Endothelial cell of umbilical vein (primary cell): ENCODE data around the gene CCBE1. TPM values are rescaled to one million over a fixed set of nuclear protein-coding genes. Genes with fewer than 3 reads are reported as not detected.

Experiments used
- BruUV-seq: library from RNA; stranded (reverse); fragments of 400-500 nt; replicated peaks from 2 replicates; lab custom pipeline; 2021; lab: Mats Ljungman, UMichigan
- CTCF ChIA-PET: fragments of 300-600, 350-600 bp; sonication (Branson Sonifier 250); formaldehyde crosslinking; loops from one replicate; lab custom pipeline; 2021; ENCODE audit warnings: antibody characterized with exemption, inconsistent platforms; lab: Charles Lee
- POLR2A ChIA-PET: fragments of 300-600, 350-600 bp; sonication (Branson Sonifier 250); formaldehyde crosslinking; loops from one replicate; lab custom pipeline; 2021; ENCODE audit warnings: antibody characterized with exemption, inconsistent platforms; lab: Charles Lee
- DNase-seq: peaks from one replicate; pipeline ENCODE4 v3.0.0-alpha.2; 2011; ENCODE audit warnings: low read depth, low spot score
- FAIRE-seq: peaks from 2 replicates; lab custom pipeline; 2011; peaks lifted over from hg19 to GRCh38; lab: Jason Lieb, UNC
- H2AFZ ChIP-seq: 2 replicates; pipeline ENCODE4 v1.6.0; 2012; ENCODE audit warnings: low read depth, low read length, control low read depth, inconsistent platforms
- H3K27ac ChIP-seq: 2 replicates; pipeline ENCODE4 v1.5.1; 2011; ENCODE audit warnings: low read depth, mild to moderate bottlenecking, control low read depth, low read length, moderate library complexity; ENCODE audit not compliant: insufficient read depth
- H3K27me3 ChIP-seq, 2 experiments: 2 replicates each; pipeline versions ENCODE4 v1.6.0 to v1.6.1; 2011; ENCODE audit warnings: low read length in 2 of 2, mixed read lengths in 1 of 2; ENCODE audit not compliant: control insufficient read depth in 2 of 2, insufficient read depth in 2 of 2
- H3K36me3 ChIP-seq, 2 experiments: 2 replicates in 1 of 2; 3 replicates in 1 of 2; pipeline ENCODE4 v1.5.1; 2011; ENCODE audit warnings: low read length in 2 of 2, mild to moderate bottlenecking in 1 of 2, moderate library complexity in 1 of 2; ENCODE audit not compliant: control insufficient read depth in 2 of 2, insufficient read depth in 2 of 2; ENCODE audit errors: extremely low read depth in 1 of 2
- H3K4me1 ChIP-seq: 3 replicates; pipeline ENCODE4 v1.5.1; 2011; ENCODE audit warnings: mild to moderate bottlenecking, low read length; ENCODE audit not compliant: control insufficient read depth, insufficient read depth; ENCODE audit errors: extremely low read depth
- H3K4me2 ChIP-seq: 2 replicates; pipeline ENCODE4 v1.6.1; 2011; ENCODE audit warnings: low read length, control low read depth, mixed read lengths; ENCODE audit not compliant: insufficient read depth
- H3K4me3 ChIP-seq, 3 experiments: fragments of 200-600 bp in 1 of 3; sonication (generic), shearing (Covaris generic) in 1 of 3; replicated peaks in 1 of 3; 2 replicates each; pipeline ENCODE4 v1.5.1; 2011 to 2016; ENCODE audit warnings: control low read depth in 3 of 3, low read length in 3 of 3, mild to moderate bottlenecking in 2 of 3, inconsistent platforms in 1 of 3, low read depth in 1 of 3, moderate library complexity in 1 of 3; ENCODE audit not compliant: insufficient read depth in 1 of 3
- H3K79me2 ChIP-seq: 2 replicates; pipeline ENCODE4 v1.6.0; 2012; ENCODE audit warnings: low read length, inconsistent platforms; ENCODE audit not compliant: control insufficient read depth, insufficient read depth
- H3K9ac ChIP-seq: replicated peaks from 2 replicates; pipeline ENCODE3; 2011; ENCODE audit warnings: low read length, control low read depth; ENCODE audit not compliant: insufficient read depth; ENCODE audit errors: extremely low read depth
- H3K9me1 ChIP-seq: replicated peaks from 3 replicates; pipeline ENCODE4 v1.6.0; 2011; ENCODE audit warnings: mild to moderate bottlenecking, low read length; ENCODE audit not compliant: control insufficient read depth, insufficient read depth; ENCODE audit errors: extremely low read depth
- H3K9me3 ChIP-seq: replicated peaks from 2 replicates; pipeline ENCODE4 v1.5.1; 2012; ENCODE audit warnings: low read length, inconsistent platforms; ENCODE audit not compliant: control insufficient read depth, insufficient read depth
- H4K20me1 ChIP-seq: replicated peaks from 2 replicates; pipeline ENCODE3; 2011; ENCODE audit warnings: mild to moderate bottlenecking, low read length; ENCODE audit not compliant: control insufficient read depth, insufficient read depth; ENCODE audit errors: extremely low read depth
- CTCF ChIP-seq, 2 donors: IDR thresholded peaks; 1 replicate in 1 of 2; 2 replicates in 1 of 2; pipeline ENCODE4 v1.5.1; 2011; ENCODE audit warnings: low read length in 2 of 2, mild to moderate bottlenecking in 2 of 2, moderate library complexity in 2 of 2, control low read depth in 1 of 2, inconsistent platforms in 1 of 2, low read depth in 1 of 2; ENCODE audit not compliant: insufficient read depth in 1 of 2; ENCODE audit errors: extremely low read depth in 1 of 2
- EZH2 ChIP-seq: IDR thresholded peaks from 2 replicates; pipeline ENCODE4 v1.6.1; 2012; ENCODE audit warnings: borderline replicate concordance, low read depth, mild to moderate bottlenecking, moderate library complexity, low read length, inconsistent platforms; ENCODE audit not compliant: severe bottlenecking
- FOS ChIP-seq: IDR thresholded peaks from 2 replicates; pipeline ENCODE4 v1.6.1; 2011; ENCODE audit warnings: mild to moderate bottlenecking, low read length, moderate library complexity, borderline replicate concordance; ENCODE audit not compliant: insufficient read depth
- GATA2 ChIP-seq: IDR thresholded peaks from 2 replicates; pipeline ENCODE4 v1.7.0; 2011; ENCODE audit warnings: low read depth, mild to moderate bottlenecking, moderate library complexity, mixed read lengths, low read length; ENCODE audit not compliant: insufficient read length, insufficient read depth
- JUN ChIP-seq: IDR thresholded peaks from 2 replicates; pipeline ENCODE4 v1.6.1; 2011; ENCODE audit warnings: borderline replicate concordance, low read depth; ENCODE audit not compliant: insufficient read length, insufficient read depth
- MAX ChIP-seq: IDR thresholded peaks from 2 replicates; pipeline ENCODE4 v1.6.1; 2011; ENCODE audit not compliant: insufficient read depth, insufficient read length
- MYC ChIP-seq: IDR thresholded peaks from one replicate; pipeline ENCODE4 v1.6.1; 2011; ENCODE audit warnings: mild to moderate bottlenecking, low read depth, low read length
- POLR2A ChIP-seq: IDR thresholded peaks from 2 replicates; pipeline ENCODE4 v1.6.1; 2012; ENCODE audit warnings: low read depth, mild to moderate bottlenecking, control low read depth, low read length
- POLR2AphosphoS5 ChIP-seq: IDR thresholded peaks from 2 replicates; pipeline ENCODE4 v1.6.1; 2012; ENCODE audit warnings: low read depth, mild to moderate bottlenecking, control low read depth, low read length, moderate library complexity; ENCODE audit not compliant: insufficient read depth
- dilution Hi-C: fragments of 300-500 bp; cut with MboI; formaldehyde crosslinking; loops from one replicate; pipeline ENCODE4 v1.15.0; 2019; ENCODE audit warnings: low sequenced_read_pairs; ENCODE audit not compliant: extremely low pct_ligation_motif_present
- intact Hi-C: fragments of 100-400 bp; cut with micrococcal nuclease; formaldehyde crosslinking; loops from one replicate; pipeline ENCODE4 v1.10.0; 2022
- polyA plus RNA-seq, 4 experiments: library from polyadenylated mRNA; depleted of rRNA in 3 of 4; stranded (reverse) in 3 of 4; unstranded in 1 of 4; fragments of >200 nt; gene quantifications; 2 replicates each; pipeline versions ENCODE4 v1.2.1 to v1.2.3, GENCODE V29; 2011 to 2012; ENCODE audit warnings: missing spikeins in 1 of 4
- total RNA-seq: library from RNA; stranded (reverse); gene quantifications from 2 replicates; pipeline ENCODE4 v1.2.3, GENCODE V29; 2021

Gene CCBE1
- total and polyA plus RNA-seq, 2 donors (not counting 3 experiments of a cell fraction or from before 2014, with no cell fraction given): 0.04 TPM; not detected in 1

- DNase-seq (no peak), FAIRE-seq (no peak)
- Histone ChIP-seq H3K4me3 (no peak overlapping the region), H3K9ac (no peak overlapping the region), H3K9me1 (no peaks in the 10 kb centered on the region), H3K9me3 (no peaks in the 10 kb centered on the region), H3K27me3 (no peaks in the 10 kb centered on the region), H3K27ac (no peak overlapping the region), H3K79me2 (no peaks in the 10 kb centered on the region), H3K4me2 (no peak overlapping the region), H3K4me1 (no peaks in the 10 kb centered on the region), H4K20me1 (no peaks in the 10 kb centered on the region), H2AFZ (no peak overlapping the region), H3K36me3 (no peaks in the 10 kb centered on the region)
- BruUV-seq: no TSS peak
- CTCF ChIA-PET: interaction anchor here (1.1 to 3.2 kb wide), 11 partner anchors 9 to 253 kb away, joined by 3 to 13 read pairs (median 6); partner anchors contain the start of gene CCBE1
- POLR2A ChIA-PET: interaction anchor here (0.5 kb wide), 1 partner anchor 329 kb away, joined by 3 read pairs; no protein-coding TSS in a partner anchor
- dilution Hi-C loops (no loop called here), intact Hi-C loops (no loop called here)
- TF ChIP-seq POLR2A (no peak), EZH2 (no peak)
Measured at GRCh38 chr18:59570101-59570775, 127.0 kb downstream of the CCBE1 start.

GRCh38 chr18:59569390-59569791, 127.8 kb downstream of the CCBE1 start:
- no TSS peak for BruUV-seq
- ChIA-PET POLR2A (interaction anchor here (0.5 kb wide), 1 partner anchor 330 kb away, joined by 3 read pairs; no protein-coding TSS in a partner anchor), CTCF (interaction anchor here (0.6 to 3.2 kb wide), 12 partner anchors 8 to 289 kb away, joined by 3 to 13 read pairs (median 5); partner anchors contain the start of gene CCBE1)
- no peaks in the 10 kb centered on the region for H3K4me1 ChIP-seq
- no peak overlapping the region for H3K4me2 ChIP-seq
- no peak overlapping the region for H3K27ac ChIP-seq
- H3K9me3 ChIP-seq: no peaks in the 10 kb centered on the region
- intact Hi-C loops (no loop called here), dilution Hi-C loops (no loop called here)
- no peaks in the 10 kb centered on the region for H3K79me2 ChIP-seq
- peak; percentile 9 for DNase-seq
- H3K36me3 ChIP-seq: no peaks in the 10 kb centered on the region
- no peaks in the 10 kb centered on the region for H4K20me1 ChIP-seq
- no peak overlapping the region for H3K9ac ChIP-seq
- H3K27me3 ChIP-seq: no peaks in the 10 kb centered on the region
- TF ChIP-seq POLR2AphosphoS5 (no peak), JUN (no peak), MYC (no peak), FOS (no peak), EZH2 (no peak), GATA2 (no peak), POLR2A (no peak), CTCF (IDR thresholded peaks at IDR 0.05; ENCODE audit: extremely low read depth in 1 of 2, insufficient read depth in 1 of 2, low read depth in 1 of 2, low read length in 2 of 2) (no peak), MAX (no peak)
- H3K9me1 ChIP-seq: no peaks in the 10 kb centered on the region
- no peak overlapping the region for H2AFZ ChIP-seq
- no peak for FAIRE-seq
- no peak overlapping the region for H3K4me3 ChIP-seq
